HepG2 (cell line): ENCODE data around the gene NOL4L. TPM values are rescaled to one million over a fixed set of nuclear protein-coding genes. Genes with fewer than 3 reads are reported as not detected.

ENCODE experiments used
- ATAC-seq: fragments of 200-7000 bp; cut with Tn5 transposase; 3 replicates; pipeline ENCODE4 v1.9.1; 2020; ENCODE audit warnings: mild to moderate bottlenecking, moderate library complexity
- BruUV-seq: library from RNA; stranded (reverse); fragments of 400-500 nt; replicated peaks from 2 replicates; lab custom pipeline; 2021; lab: Mats Ljungman, UMichigan
- CTCF ChIA-PET: fragments of 300-600 bp; formaldehyde crosslinking; extraction: SDS; loops from one replicate; lab custom pipeline; 2021; ENCODE audit warnings: low total read pairs, inconsistent platforms, low intra/inter-chr PET ratio; lab: Yijun Ruan, JAX
- POLR2A ChIA-PET: fragments of 350-600 bp; sonication (Branson Sonifier 250); formaldehyde crosslinking; loops from one replicate; lab custom pipeline; 2020; ENCODE audit warnings: antibody characterized with exemption, inconsistent platforms; lab: Yijun Ruan, JAX
- DNase-seq: peaks from one replicate; pipeline ENCODE4 v3.0.0-alpha.2; 2015; ENCODE audit warnings: low spot score
- FAIRE-seq: peaks from 3 replicates; lab custom pipeline; 2011; peaks lifted over from hg19 to GRCh38; lab: Jason Lieb, UNC
- H2AFZ ChIP-seq: one replicate; pipeline ENCODE4 v1.6.1; 2011; ENCODE audit warnings: low read length, inconsistent platforms
- H3K27ac ChIP-seq: fragments of 300-600 bp; 3 replicates; pipeline ENCODE4 v1.8.0; 2011; ENCODE audit warnings: mixed run types, mild to moderate bottlenecking, mixed read lengths, low read length, inconsistent platforms; ENCODE audit not compliant: insufficient read depth; ENCODE audit errors: extremely low read length
- H3K27me3 ChIP-seq, 2 experiments: fragments of 200-600 bp in 1 of 2; 2 replicates in 1 of 2; 3 replicates in 1 of 2; pipeline versions ENCODE4 v1.6.0 to v1.8.0; 2011; ENCODE audit warnings: low read length in 2 of 2, mild to moderate bottlenecking in 2 of 2, moderate library complexity in 2 of 2, inconsistent platforms in 1 of 2; ENCODE audit not compliant: insufficient read depth in 2 of 2, control insufficient read depth in 1 of 2
- H3K36me3 ChIP-seq, 2 experiments: fragments of 200-600 bp in 1 of 2; replicated peaks in 1 of 2; 2 replicates in 1 of 2; 3 replicates in 1 of 2; pipeline versions ENCODE4 v1.5.1 to v1.8.0; 2011; ENCODE audit warnings: low read length in 2 of 2, inconsistent platforms in 1 of 2; ENCODE audit not compliant: insufficient read depth in 2 of 2, control insufficient read depth in 1 of 2
- H3K4me1 ChIP-seq: 2 replicates; pipeline ENCODE4 v1.5.1; 2012; ENCODE audit warnings: low read length, inconsistent platforms; ENCODE audit not compliant: insufficient read depth
- H3K4me2 ChIP-seq: 2 replicates; pipeline ENCODE4 v1.6.0; 2011; ENCODE audit warnings: low read depth, low read length, inconsistent platforms
- H3K4me3 ChIP-seq, 3 experiments: fragments of 200-600 bp in 1 of 3; sonication (generic), shearing (Covaris generic) in 1 of 3; replicated peaks in 1 of 3; 2 replicates each; pipeline ENCODE4 v1.5.1; 2011 to 2016; ENCODE audit warnings: low read length in 3 of 3, inconsistent platforms in 2 of 3, low read depth in 2 of 3, mild to moderate bottlenecking in 2 of 3, control low read depth in 1 of 3, mixed read lengths in 1 of 3; ENCODE audit not compliant: insufficient read depth in 1 of 3
- H3K79me2 ChIP-seq: one replicate; pipeline ENCODE4 v1.6.1; 2011; ENCODE audit warnings: low read length, inconsistent platforms; ENCODE audit not compliant: insufficient read depth
- H3K9ac ChIP-seq: 2 replicates; pipeline ENCODE4 v1.6.0; 2011; ENCODE audit warnings: mild to moderate bottlenecking, low read depth, low read length, inconsistent platforms; ENCODE audit not compliant: insufficient read depth
- H3K9me3 ChIP-seq: 2 replicates; pipeline ENCODE4 v1.5.1; 2012; ENCODE audit warnings: mild to moderate bottlenecking, low read length
- H4K20me1 ChIP-seq: 2 replicates; pipeline ENCODE4 v1.6.0; 2011; ENCODE audit warnings: inconsistent platforms, mild to moderate bottlenecking, low read length, moderate library complexity; ENCODE audit not compliant: insufficient read depth
- BHLHE40 ChIP-seq: IDR thresholded peaks from 2 replicates; pipeline ENCODE4 v1.6.1; 2011; ENCODE audit warnings: low read length, improper control_type of control experiment
- EED ChIP-seq: sonication (generic); formaldehyde crosslinking; IDR thresholded peaks from 2 replicates; pipeline ENCODE4 v1.5.0; 2020; ENCODE audit warnings: mild to moderate bottlenecking, missing genetic modification reagents
- JUNB ChIP-seq: sonication (generic); formaldehyde crosslinking; IDR thresholded peaks from 2 replicates; pipeline ENCODE4 v1.8.0; 2022; ENCODE audit warnings: missing genetic modification reagents, mild to moderate bottlenecking, borderline replicate concordance
- SOX5 ChIP-seq: IDR thresholded peaks from 2 replicates; pipeline ENCODE4 v1.6.1; 2016; ENCODE audit warnings: borderline replicate concordance
- ZC3H13 ChIP-seq: sonication (generic); formaldehyde crosslinking; IDR thresholded peaks from 2 replicates; pipeline ENCODE4 v1.8.1; 2023; ENCODE audit warnings: mild to moderate bottlenecking, missing genetic modification reagents, moderate library complexity
- ZNF44 ChIP-seq: sonication (generic); formaldehyde crosslinking; IDR thresholded peaks from 2 replicates; pipeline ENCODE4 v1.5.1; 2020; ENCODE audit warnings: mild to moderate bottlenecking, missing genetic modification reagents
- ZNF777 ChIP-seq: sonication (generic); formaldehyde crosslinking; IDR thresholded peaks from 2 replicates; pipeline ENCODE4 v1.4.0; 2020; ENCODE audit warnings: missing genetic modification reagents
- ZSCAN21 ChIP-seq: sonication (generic); formaldehyde crosslinking; IDR thresholded peaks from 2 replicates; pipeline ENCODE4 v1.8.0; 2022; ENCODE audit warnings: mild to moderate bottlenecking, missing genetic modification reagents, moderate library complexity, borderline replicate concordance
- WGBS: methylation state at CpG from one replicate; pipeline ENCODE4 v1.1.6; 2017; ENCODE audit warnings: low lambda C conversion rate; 5-methylcytosine and 5-hydroxymethylcytosine counted together
- in situ Hi-C: cut with HindIII; loops from 2 replicates; pipeline ENCODE4 v1.10.0; 2017; ENCODE audit warnings: low pct_unique_long_range_greater_than_20kb; ENCODE audit not compliant: extremely low pct_ligation_motif_present
- intact Hi-C: fragments of 100-400 bp; cut with micrococcal nuclease; formaldehyde crosslinking; loops from one replicate; pipeline ENCODE4 v1.10.0; 2022; ENCODE audit not compliant: unreplicated experiment
- polyA plus RNA-seq, 8 experiments: library from polyadenylated mRNA; depleted of rRNA in 3 of 8; stranded (reverse) in 7 of 8; unstranded in 1 of 8; fragments of >200 nt; fragmentation: Illumina TruSeq in 4 of 8; extraction: Trizol in 4 of 8; gene quantifications; 2 replicates each; pipeline versions ENCODE4 v1.2.1 to v1.2.3, GENCODE V29; 2011 to 2016; ENCODE audit warnings: low read depth in 4 of 8, missing spikeins in 1 of 8, mixed read lengths in 1 of 8; ENCODE audit not compliant: insufficient read depth in 1 of 8
- total RNA-seq, 5 experiments: library from RNA; depleted of rRNA; stranded (reverse); fragments of >200 nt; fragmentation: Illumina TruSeq; extraction: Trizol; gene quantifications; 2 replicates each; pipeline ENCODE4 v1.2.3, GENCODE V29; 2016; ENCODE audit warnings: low read depth in 1 of 5
- TF ChIP-seq, protein P1 (sequence below): sonication (generic); formaldehyde crosslinking; IDR thresholded peaks from 2 replicates; pipeline ENCODE4; 2020; ENCODE audit warnings: missing genetic modification reagents, mild to moderate bottlenecking, borderline replicate concordance
- TF ChIP-seq, protein P2 (sequence below): sonication (generic); formaldehyde crosslinking; IDR thresholded peaks from 2 replicates; pipeline ENCODE4 v1.5.0; 2020; ENCODE audit warnings: missing genetic modification reagents, mild to moderate bottlenecking, borderline replicate concordance
- TF ChIP-seq, protein P3 (sequence below): sonication (generic); formaldehyde crosslinking; IDR thresholded peaks from 2 replicates; pipeline ENCODE4 v1.9.0; 2021; ENCODE audit warnings: mild to moderate bottlenecking, missing genetic modification reagents

Gene NOL4L
- total and polyA plus RNA-seq, 2 of the 13 experiments (the other 11 are each of a cell fraction or from before 2014, with no cell fraction given) = 16.6 to 35.4 TPM

DNA sequence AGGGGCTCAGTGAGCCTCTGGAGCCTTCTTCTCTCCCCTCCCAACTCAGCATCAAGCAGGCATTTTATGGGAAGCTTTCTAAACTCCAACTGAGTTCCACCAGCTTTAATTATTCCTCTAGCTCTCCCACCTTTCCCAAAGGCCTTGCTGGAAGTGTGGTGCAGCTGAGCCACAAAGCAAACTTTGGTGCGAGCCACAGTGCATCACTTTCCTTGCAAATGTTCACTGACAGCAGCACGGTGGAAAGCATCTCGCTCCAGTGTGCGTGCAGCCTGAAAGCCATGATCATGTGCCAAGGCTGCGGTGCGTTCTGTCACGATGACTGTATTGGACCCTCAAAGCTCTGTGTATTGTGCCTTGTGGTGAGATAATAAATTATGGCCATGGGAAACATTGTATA is 148.2 kb downstream of the NOL4L start (continued):
- TF ChIP-seq, protein P1, sequence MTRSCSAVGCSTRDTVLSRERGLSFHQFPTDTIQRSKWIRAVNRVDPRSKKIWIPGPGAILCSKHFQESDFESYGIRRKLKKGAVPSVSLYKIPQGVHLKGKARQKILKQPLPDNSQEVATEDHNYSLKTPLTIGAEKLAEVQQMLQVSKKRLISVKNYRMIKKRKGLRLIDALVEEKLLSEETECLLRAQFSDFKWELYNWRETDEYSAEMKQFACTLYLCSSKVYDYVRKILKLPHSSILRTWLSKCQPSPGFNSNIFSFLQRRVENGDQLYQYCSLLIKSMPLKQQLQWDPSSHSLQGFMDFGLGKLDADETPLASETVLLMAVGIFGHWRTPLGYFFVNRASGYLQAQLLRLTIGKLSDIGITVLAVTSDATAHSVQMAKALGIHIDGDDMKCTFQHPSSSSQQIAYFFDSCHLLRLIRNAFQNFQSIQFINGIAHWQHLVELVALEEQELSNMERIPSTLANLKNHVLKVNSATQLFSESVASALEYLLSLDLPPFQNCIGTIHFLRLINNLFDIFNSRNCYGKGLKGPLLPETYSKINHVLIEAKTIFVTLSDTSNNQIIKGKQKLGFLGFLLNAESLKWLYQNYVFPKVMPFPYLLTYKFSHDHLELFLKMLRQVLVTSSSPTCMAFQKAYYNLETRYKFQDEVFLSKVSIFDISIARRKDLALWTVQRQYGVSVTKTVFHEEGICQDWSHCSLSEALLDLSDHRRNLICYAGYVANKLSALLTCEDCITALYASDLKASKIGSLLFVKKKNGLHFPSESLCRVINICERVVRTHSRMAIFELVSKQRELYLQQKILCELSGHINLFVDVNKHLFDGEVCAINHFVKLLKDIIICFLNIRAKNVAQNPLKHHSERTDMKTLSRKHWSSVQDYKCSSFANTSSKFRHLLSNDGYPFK (CRISPR knock-in tag) = no peak
- TF ChIP-seq ZSCAN21 (CRISPR knock-in tag) = no peak

DNA sequence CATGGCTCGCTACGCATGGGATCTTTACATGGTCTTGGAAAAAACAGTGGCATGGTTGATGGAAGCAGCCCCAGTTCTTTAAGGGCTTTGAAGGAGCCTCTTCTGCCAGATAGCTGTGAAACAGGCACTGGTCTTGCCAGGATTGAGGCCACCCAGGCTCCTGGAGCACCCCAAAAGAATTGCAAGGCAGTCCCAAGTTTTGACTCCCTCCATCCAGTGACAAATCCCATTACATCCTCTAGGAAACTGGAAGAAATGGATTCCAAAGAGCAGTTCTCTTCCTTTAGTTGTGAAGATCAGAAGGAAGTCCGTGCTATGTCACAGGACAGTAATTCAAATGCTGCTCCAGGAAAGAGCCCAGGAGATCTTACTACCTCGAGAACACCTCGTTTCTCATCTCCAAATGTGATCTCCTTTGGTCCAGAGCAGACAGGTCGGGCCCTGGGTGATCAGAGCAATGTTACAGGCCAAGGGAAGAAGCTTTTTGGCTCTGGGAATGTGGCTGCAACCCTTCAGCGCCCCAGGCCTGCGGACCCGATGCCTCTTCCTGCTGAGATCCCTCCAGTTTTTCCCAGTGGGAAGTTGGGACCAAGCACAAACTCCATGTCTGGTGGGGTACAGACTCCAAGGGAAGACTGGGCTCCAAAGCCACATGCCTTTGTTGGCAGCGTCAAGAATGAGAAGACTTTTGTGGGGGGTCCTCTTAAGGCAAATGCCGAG is 148.8 kb downstream of the NOL4L start:
- Histone ChIP-seq H3K27ac (no peak overlapping the region), H3K9ac (no peak overlapping the region), H3K4me2 (no peak overlapping the region), H3K79me2 (no peaks in the 10 kb centered on the region), H4K20me1 (peaks cover 19% of the 10 kb centered on the region; the same call in 1 of the 2 replicates), H3K4me1 (peaks cover 33% of the 10 kb centered on the region), H3K9me3 (no peaks in the 10 kb centered on the region), H3K4me3 (no peak overlapping the region), H3K36me3 (peaks cover 67 to 81% of the 10 kb centered on the region in 2 experiments), H3K27me3 (no peaks in the 10 kb centered on the region), H2AFZ (no peak overlapping the region)
- CTCF ChIA-PET = interaction anchor here (1.3 kb wide), 1 partner anchor 281 kb away, joined by 3 read pairs; no protein-coding TSS in a partner anchor
- intact Hi-C loops (loop anchor here (2.0 kb wide), 1 partner anchor 48 kb away; no protein-coding TSS in a partner anchor), in situ Hi-C loops (loop anchor here (10.0 kb wide), 1 partner anchor 62 kb away; no protein-coding TSS in a partner anchor)
- DNase-seq (no peak), ATAC-seq (no peak), FAIRE-seq (no peak)
- POLR2A ChIA-PET = no interaction called here
- WGBS = 98% methylated on average over 11 of the region's 11 CpGs
- BruUV-seq = TSS peak; percentile 3
- TF ChIP-seq ZC3H13 (peak; percentile 75), SOX5 (CRISPR knock-in tag) (no peak), EED (CRISPR knock-in tag) (0 out of 2 replicates have a peak, but pooled peaks have one; percentile 1), JUNB (CRISPR knock-in tag) (no peak), ZNF44 (no peak), BHLHE40 (no peak), ZNF777 (CRISPR knock-in tag) (no peak)
- TF ChIP-seq, protein P2, sequence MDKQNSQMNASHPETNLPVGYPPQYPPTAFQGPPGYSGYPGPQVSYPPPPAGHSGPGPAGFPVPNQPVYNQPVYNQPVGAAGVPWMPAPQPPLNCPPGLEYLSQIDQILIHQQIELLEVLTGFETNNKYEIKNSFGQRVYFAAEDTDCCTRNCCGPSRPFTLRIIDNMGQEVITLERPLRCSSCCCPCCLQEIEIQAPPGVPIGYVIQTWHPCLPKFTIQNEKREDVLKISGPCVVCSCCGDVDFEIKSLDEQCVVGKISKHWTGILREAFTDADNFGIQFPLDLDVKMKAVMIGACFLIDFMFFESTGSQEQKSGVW (CRISPR knock-in tag) = no peak
- TF ChIP-seq, protein P3, sequence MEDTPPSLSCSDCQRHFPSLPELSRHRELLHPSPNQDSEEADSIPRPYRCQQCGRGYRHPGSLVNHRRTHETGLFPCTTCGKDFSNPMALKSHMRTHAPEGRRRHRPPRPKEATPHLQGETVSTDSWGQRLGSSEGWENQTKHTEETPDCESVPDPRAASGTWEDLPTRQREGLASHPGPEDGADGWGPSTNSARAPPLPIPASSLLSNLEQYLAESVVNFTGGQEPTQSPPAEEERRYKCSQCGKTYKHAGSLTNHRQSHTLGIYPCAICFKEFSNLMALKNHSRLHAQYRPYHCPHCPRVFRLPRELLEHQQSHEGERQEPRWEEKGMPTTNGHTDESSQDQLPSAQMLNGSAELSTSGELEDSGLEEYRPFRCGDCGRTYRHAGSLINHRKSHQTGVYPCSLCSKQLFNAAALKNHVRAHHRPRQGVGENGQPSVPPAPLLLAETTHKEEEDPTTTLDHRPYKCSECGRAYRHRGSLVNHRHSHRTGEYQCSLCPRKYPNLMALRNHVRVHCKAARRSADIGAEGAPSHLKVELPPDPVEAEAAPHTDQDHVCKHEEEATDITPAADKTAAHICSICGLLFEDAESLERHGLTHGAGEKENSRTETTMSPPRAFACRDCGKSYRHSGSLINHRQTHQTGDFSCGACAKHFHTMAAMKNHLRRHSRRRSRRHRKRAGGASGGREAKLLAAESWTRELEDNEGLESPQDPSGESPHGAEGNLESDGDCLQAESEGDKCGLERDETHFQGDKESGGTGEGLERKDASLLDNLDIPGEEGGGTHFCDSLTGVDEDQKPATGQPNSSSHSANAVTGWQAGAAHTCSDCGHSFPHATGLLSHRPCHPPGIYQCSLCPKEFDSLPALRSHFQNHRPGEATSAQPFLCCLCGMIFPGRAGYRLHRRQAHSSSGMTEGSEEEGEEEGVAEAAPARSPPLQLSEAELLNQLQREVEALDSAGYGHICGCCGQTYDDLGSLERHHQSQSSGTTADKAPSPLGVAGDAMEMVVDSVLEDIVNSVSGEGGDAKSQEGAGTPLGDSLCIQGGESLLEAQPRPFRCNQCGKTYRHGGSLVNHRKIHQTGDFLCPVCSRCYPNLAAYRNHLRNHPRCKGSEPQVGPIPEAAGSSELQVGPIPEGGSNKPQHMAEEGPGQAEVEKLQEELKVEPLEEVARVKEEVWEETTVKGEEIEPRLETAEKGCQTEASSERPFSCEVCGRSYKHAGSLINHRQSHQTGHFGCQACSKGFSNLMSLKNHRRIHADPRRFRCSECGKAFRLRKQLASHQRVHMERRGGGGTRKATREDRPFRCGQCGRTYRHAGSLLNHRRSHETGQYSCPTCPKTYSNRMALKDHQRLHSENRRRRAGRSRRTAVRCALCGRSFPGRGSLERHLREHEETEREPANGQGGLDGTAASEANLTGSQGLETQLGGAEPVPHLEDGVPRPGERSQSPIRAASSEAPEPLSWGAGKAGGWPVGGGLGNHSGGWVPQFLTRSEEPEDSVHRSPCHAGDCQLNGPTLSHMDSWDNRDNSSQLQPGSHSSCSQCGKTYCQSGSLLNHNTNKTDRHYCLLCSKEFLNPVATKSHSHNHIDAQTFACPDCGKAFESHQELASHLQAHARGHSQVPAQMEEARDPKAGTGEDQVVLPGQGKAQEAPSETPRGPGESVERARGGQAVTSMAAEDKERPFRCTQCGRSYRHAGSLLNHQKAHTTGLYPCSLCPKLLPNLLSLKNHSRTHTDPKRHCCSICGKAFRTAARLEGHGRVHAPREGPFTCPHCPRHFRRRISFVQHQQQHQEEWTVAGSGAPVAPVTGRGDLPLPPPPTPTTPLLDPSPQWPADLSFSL = no peak
